ENCODE results near the gene MRTFA. TPM values are rescaled to one million over a fixed set of nuclear protein-coding genes. Genes with fewer than 3 reads are reported as not detected.

Gene MRTFA
- total and polyA plus RNA-seq, 9 of the 15 experiments (the other 6 are each of a cell fraction or from before 2014, with no cell fraction given) = 0.84 to 21.1 (median 3.7) TPM

GRCh38 chr22:40383905-40384304, 252.6 kb downstream of the MRTFA start:
- ChIA-PET POLR2A (interaction anchor here (0.6 to 1.4 kb wide), 2 partner anchors 11 to 214 kb away, joined by 3 to 6 read pairs; no protein-coding TSS in a partner anchor), CTCF (ENCODE audit: low intra/inter-chr PET ratio) (no interaction called here)
- DNase-seq (ENCODE audit: extremely low read depth in 1 of 4, low spot score in 3 of 4) = peak in 1 of 4 experiments; percentile 76
- Histone ChIP-seq H3K79me2 (ENCODE audit: control insufficient read depth, insufficient read depth, low read length) (peaks cover 30% of the 10 kb centered on the region), H3K9me3 (replicated peaks; ENCODE audit: control insufficient read depth, insufficient read depth, low read depth, low read length) (no peaks in the 10 kb centered on the region), H3K27me3 (ENCODE audit: control insufficient read depth in 2 of 2, insufficient read depth in 2 of 2, low read length in 2 of 2) (no peaks in the 10 kb centered on the region), H3K4me2 (ENCODE audit: insufficient read depth, low read length) (no peak overlapping the region), H3K9me1 (ENCODE audit: control insufficient read depth, insufficient read depth, low read length) (no peaks in the 10 kb centered on the region), H3K36me3 (ENCODE audit: control insufficient read depth, insufficient read depth, low read length) (peaks cover 2% of the 10 kb centered on the region; the same call in 1 of the 3 replicates), H2AFZ (ENCODE audit: low read depth, low read length) (no peak overlapping the region), H3K4me1 (replicated peaks in 1 of 2; ENCODE audit: control insufficient read depth in 2 of 2, insufficient read depth in 2 of 2, low read length in 2 of 2) (peaks cover 19 to 27% of the 10 kb centered on the region in 2 experiments; a peak in 4 of 5 replicates), H3K27ac (ENCODE audit: extremely low read depth, low read depth, low read length) (peak overlapping the region; percentile 2; the same call in 1 of the 3 replicates), H3K9ac (ENCODE audit: insufficient read depth in 1 of 2, low read depth in 2 of 2, low read length in 2 of 2) (no peak overlapping the region), H4K20me1 (replicated peaks; ENCODE audit: control insufficient read depth, insufficient read depth, low read length) (no peaks in the 10 kb centered on the region), H3K4me3 (no peak overlapping the region)
- in situ Hi-C loops (cut with MboI) (no loop called here), intact Hi-C loops (cut with micrococcal nuclease) (no loop called here)
- FAIRE-seq = peak; percentile 89
- BruUV-seq (replicated peaks) = no TSS peak
- peak; percentile 60 for ATAC-seq
- 4% methylated on average over 3 of the region's 3 CpGs for WGBS (ENCODE audit: insufficient coverage, low coverage, missing lambda C conversion rate)
- TF ChIP-seq ZNF785 (CRISPR knock-in tag; IDR thresholded peaks at IDR 0.05) (no peak), DPF2 (IDR thresholded peaks at IDR 0.05) (peak; percentile 71), SMARCE1 (IDR thresholded peaks at IDR 0.05) (peak; percentile 48; the same call in 1 of the 2 replicates), GTF2F1 (IDR thresholded peaks at IDR 0.05; ENCODE audit: low read depth, low read length) (no peak), ELK3 (CRISPR knock-in tag; IDR thresholded peaks at IDR 0.05) (no peak), FOXP1 (CRISPR knock-in tag; IDR thresholded peaks at IDR 0.05) (no peak), SETDB1 (IDR thresholded peaks at IDR 0.05; ENCODE audit: low read length) (no peak), NRF1 (conservative IDR thresholded peaks at IDR 0.05 in 1 of 2, IDR thresholded peaks at IDR 0.05 in 1 of 2) (peak; percentile 43 to 54; a peak in 3 of 4 replicates), MEF2A (IDR thresholded peaks at IDR 0.05; ENCODE audit: control insufficient read depth, low read depth, low read length) (peak; percentile 82), JUND (IDR thresholded peaks at IDR 0.05; ENCODE audit: borderline replicate concordance, low read depth, low read length) (peak; percentile 68; the same call in 1 of the 2 replicates), JUND (tag; IDR thresholded peaks at IDR 0.05; ENCODE audit: borderline replicate concordance, low read depth, low read length) (no peak; the same call in 2 of the 3 replicates), ARID1B (IDR thresholded peaks at IDR 0.05) (peak; percentile 66), NFATC3 (IDR thresholded peaks at IDR 0.05) (no peak), ETS1 (conservative IDR thresholded peaks at IDR 0.05; ENCODE audit: control insufficient read depth, low read depth, low read length) (no peak), FOXK2 (conservative IDR thresholded peaks at IDR 0.05 in 1 of 2, IDR thresholded peaks at IDR 0.05 in 1 of 2; ENCODE audit: low read depth in 2 of 2) (0 out of 4 replicates have a peak, but pooled peaks of 1 of the 2 experiments have one; percentile 22), NFE2L1 (tag; IDR thresholded peaks at IDR 0.05; ENCODE audit: borderline replicate concordance, low read depth) (peak; percentile 55; the same call in 1 of the 2 replicates), TCF3 (CRISPR knock-in tag; IDR thresholded peaks at IDR 0.05) (peak; percentile 42; the same call in 1 of the 2 replicates), CREB5 (CRISPR knock-in tag; IDR thresholded peaks at IDR 0.05) (no peak), JUN (IDR thresholded peaks at IDR 0.05; ENCODE audit: borderline replicate concordance, low read depth, low read length) (0 out of 2 replicates have a peak, but pooled peaks have one; percentile 17), JUN (CRISPR knock-in tag; IDR thresholded peaks at IDR 0.05; ENCODE audit: borderline replicate concordance) (no peak), MAFF (IDR thresholded peaks at IDR 0.05; ENCODE audit: low read length) (peak; percentile 50; the same call in 1 of the 2 replicates), MAFG (tag; conservative IDR thresholded peaks at IDR 0.05) (peak; percentile 88)
